ENCODE results near the gene SAC3D1.

DNA sequence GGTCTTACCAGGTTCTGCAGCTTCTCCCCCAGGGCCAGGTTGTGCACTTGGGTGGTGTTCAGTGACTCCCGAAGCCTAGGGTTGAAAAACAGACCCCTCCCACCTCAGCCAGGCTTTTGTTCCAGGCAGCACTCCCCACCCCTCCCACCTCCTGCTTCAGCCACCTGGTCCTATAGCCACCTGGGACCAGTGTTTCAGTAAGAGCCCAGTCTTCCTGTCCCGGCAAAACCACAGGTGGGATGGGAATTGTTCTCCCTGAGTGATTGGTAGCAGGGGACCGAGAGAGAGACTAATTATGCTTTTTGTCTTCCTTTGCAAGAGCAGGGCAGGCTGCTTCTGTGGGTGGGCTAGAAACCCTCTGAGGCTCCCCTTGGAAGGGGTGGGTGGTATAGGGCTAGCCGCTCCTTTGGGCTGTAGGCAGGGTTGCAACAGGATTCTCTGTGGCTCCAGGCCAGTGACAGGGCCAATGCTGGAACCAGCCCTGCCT is 25.8 kb downstream of the SAC3D1 start:
- TF ChIP-seq, protein P1, sequence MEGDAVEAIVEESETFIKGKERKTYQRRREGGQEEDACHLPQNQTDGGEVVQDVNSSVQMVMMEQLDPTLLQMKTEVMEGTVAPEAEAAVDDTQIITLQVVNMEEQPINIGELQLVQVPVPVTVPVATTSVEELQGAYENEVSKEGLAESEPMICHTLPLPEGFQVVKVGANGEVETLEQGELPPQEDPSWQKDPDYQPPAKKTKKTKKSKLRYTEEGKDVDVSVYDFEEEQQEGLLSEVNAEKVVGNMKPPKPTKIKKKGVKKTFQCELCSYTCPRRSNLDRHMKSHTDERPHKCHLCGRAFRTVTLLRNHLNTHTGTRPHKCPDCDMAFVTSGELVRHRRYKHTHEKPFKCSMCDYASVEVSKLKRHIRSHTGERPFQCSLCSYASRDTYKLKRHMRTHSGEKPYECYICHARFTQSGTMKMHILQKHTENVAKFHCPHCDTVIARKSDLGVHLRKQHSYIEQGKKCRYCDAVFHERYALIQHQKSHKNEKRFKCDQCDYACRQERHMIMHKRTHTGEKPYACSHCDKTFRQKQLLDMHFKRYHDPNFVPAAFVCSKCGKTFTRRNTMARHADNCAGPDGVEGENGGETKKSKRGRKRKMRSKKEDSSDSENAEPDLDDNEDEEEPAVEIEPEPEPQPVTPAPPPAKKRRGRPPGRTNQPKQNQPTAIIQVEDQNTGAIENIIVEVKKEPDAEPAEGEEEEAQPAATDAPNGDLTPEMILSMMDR (IDR thresholded peaks at IDR 0.05) = no peak
- TF ChIP-seq POLR2AphosphoS5 (IDR thresholded peaks at IDR 0.05) (no peak), POLR2A (IDR thresholded peaks at IDR 0.05) (no peak)
